ENCODE data around the gene GRIK4.

DNA sequence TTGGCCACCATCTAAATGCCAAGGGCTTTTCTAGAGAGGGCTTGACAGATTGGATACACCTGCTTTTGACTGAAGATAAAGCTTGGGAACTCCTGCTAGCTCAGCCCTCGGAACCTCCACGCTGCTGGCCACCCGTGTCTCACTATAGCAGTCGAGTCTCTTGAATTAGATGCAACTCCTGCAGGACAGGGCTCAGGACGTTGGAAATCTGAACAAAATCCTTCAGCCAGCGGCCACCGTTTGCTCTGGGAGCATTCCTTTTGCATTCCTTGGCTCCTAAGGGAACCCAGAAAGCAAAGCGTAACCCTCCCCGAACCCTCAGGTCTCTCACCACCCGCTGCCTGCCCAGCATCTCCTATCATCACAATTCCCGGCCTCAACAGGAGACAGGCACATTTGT is 77.8 kb downstream of the GRIK4 start:
- TF ChIP-seq, protein P1, sequence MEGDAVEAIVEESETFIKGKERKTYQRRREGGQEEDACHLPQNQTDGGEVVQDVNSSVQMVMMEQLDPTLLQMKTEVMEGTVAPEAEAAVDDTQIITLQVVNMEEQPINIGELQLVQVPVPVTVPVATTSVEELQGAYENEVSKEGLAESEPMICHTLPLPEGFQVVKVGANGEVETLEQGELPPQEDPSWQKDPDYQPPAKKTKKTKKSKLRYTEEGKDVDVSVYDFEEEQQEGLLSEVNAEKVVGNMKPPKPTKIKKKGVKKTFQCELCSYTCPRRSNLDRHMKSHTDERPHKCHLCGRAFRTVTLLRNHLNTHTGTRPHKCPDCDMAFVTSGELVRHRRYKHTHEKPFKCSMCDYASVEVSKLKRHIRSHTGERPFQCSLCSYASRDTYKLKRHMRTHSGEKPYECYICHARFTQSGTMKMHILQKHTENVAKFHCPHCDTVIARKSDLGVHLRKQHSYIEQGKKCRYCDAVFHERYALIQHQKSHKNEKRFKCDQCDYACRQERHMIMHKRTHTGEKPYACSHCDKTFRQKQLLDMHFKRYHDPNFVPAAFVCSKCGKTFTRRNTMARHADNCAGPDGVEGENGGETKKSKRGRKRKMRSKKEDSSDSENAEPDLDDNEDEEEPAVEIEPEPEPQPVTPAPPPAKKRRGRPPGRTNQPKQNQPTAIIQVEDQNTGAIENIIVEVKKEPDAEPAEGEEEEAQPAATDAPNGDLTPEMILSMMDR (conservative IDR thresholded peaks at IDR 0.05; ENCODE audit: low read depth, low read length): no peak
- TF ChIP-seq EZH2phosphoT487 (IDR thresholded peaks at IDR 0.05; ENCODE audit: borderline replicate concordance, low read length) (no peak), EZH2 (IDR thresholded peaks at IDR 0.05; ENCODE audit: low read length, unreplicated experiment) (no peak)

Data from PC-3 (cell line).